Measurements from ENCODE around the gene KDM2A.

DNA sequence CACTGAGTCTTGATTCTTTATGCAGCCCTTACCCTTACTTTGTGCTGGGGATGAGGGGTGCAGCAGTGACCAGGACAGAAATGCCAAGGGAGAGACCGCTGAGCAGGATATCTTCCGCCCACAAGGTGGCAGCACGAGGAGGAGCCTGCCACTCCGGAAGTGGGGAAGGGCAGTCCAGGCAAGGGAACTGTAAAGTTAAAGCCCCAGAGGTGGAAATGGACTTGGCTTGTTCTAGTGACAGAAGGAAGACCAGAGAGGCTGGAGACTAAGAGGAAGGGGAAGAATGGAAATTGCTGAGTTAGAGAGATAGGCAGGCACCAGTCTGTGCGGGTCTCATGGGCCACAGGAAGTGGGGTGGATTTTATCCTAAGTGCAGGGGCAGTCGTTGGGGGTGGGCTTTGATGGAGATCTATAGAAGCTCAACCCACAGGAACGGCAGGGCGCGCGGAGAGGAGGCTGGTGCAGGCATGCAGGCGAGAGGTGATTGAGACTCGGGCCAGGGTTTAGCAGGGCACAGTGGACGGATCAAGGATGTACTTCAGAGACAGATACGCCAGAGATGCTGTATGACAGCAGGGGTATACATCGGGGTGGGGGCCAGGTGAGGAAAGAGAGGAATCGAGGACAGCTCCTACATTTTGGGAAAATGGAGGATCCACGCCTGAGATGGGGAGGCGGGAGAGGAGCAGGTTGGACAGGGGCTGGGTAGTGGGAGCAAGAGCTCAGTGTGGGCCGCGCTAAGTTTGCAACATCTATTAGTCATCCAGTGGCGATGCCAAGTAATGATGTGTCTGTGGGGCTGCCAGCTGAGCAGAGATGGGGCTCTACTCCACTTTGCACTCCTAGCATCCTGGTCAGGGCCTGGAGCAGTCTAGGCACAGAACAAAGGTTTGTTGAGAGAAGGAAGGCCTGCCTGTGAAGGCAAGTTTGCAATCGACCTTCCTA lies 143.9 kb downstream of the KDM2A start:
- TF ChIP-seq, protein P1, sequence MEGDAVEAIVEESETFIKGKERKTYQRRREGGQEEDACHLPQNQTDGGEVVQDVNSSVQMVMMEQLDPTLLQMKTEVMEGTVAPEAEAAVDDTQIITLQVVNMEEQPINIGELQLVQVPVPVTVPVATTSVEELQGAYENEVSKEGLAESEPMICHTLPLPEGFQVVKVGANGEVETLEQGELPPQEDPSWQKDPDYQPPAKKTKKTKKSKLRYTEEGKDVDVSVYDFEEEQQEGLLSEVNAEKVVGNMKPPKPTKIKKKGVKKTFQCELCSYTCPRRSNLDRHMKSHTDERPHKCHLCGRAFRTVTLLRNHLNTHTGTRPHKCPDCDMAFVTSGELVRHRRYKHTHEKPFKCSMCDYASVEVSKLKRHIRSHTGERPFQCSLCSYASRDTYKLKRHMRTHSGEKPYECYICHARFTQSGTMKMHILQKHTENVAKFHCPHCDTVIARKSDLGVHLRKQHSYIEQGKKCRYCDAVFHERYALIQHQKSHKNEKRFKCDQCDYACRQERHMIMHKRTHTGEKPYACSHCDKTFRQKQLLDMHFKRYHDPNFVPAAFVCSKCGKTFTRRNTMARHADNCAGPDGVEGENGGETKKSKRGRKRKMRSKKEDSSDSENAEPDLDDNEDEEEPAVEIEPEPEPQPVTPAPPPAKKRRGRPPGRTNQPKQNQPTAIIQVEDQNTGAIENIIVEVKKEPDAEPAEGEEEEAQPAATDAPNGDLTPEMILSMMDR (IDR thresholded peaks at IDR 0.05) = peak; percentile 27 to 85 (median 74)
- TF ChIP-seq POLR2AphosphoS5 (IDR thresholded peaks at IDR 0.05) = peak; percentile 39 to 60 (median 39)
